CD1c-positive myeloid dendritic cell (primary cell): ENCODE measurements around the gene AKNA.

Experiments
- DNase-seq: peaks from one replicate; pipeline ENCODE4 v3.0.0-alpha.2; 2016; ENCODE audit errors: extremely low spot score

AKNA gene

GRCh38 chr9:114397219-114397847, 9.6 kb upstream of the AKNA start:
- no peak for DNase-seq

DNA sequence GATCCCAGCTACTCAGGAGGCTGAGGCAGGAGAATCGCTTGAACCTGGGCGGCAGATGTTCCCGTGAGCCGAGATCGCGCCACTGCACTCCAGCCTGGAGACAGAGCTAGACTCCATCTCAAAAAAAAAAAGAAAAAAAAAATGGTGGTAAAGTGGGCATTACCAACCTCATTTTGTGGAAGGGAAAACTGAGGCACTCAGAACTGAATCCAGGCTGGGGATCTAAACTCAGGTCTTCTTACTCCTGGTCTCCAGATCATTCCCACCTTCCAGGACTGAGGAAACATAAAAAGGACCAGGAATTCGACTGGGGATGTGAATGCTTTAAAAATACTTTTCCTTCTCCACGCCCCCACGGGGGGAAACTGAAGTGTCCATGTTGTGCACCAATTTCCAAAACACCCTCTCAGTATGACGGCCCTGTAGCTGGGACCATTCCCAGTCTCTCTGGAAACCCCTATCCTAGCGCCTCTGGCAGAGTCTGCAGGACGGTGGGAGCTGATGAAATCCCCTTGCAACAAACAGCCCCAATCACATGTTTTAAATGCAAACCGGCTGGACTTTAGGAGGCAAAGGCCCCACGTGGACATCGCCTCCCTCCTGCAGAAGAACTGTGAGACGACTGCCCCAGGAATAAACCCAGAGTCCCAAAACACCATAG, 8.9 kb upstream of the AKNA start:
- DNase-seq: no peak

GRCh38 chr9:114395768-114396167, 8.0 kb upstream of the AKNA start:
- no peak for DNase-seq

GRCh38 chr9:114395334-114395617, 7.5 kb upstream of the AKNA start:
- no peak for DNase-seq

GRCh38 chr9:114394523-114395333, 6.9 kb upstream of the AKNA start:
- DNase-seq: no peak

- DNase-seq: no peak
Measured at GRCh38 chr9:114392749-114393112, 4.9 kb upstream of the AKNA start.

GRCh38 chr9:114390952-114391351, 3.2 kb upstream of the AKNA start:
- DNase-seq: no peak

- no peak for DNase-seq
Measured at GRCh38 chr9:114389612-114390368, 2.0 kb upstream of the AKNA start.

DNA sequence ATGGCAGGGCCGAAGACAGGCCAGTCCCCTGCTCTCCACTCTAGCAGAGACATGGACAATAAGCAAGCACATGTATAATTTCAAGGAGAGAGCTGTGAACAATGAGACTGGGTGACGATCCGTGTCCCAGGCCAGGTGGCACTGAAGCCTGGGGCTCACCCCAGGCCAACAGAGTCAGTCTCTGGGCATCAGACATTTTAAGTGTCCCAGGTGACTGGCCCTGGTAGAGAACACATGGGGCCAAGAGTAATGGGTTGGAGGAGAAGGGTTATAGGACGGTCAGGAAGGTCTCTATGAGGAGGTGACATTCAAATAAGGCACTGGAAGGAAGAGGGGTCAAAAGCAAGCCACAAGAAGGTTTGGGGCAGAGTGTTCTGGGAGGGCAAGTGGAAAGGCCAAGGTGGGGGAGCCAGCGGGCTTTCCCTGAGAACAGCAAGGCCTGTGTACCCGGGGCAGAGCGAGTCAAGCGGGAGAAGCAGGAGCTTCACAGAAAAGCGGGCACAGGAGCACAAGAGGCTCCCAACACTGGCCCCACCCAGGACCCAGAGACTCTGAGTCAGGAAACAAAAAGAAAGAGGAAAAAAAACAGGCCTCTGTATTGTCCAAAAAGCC, 1.1 kb upstream of the AKNA start:
- DNase-seq: no peak

DNA sequence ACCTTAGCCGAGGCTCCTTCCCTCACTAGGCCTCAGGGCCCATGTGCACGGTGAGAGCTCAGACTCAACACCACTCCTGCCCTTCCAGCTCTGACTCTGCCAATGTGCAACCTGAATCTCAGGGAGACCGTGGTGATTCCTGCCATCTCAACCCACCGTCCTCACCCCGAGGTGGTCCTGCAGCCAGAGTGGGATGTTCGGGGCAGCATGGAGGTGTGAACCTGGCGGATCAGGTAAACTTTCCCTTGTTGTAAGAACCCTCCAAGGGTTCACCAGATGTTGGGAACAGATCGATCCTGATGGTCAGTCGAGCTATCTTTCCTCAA, 538 bp upstream of the AKNA start:
- DNase-seq: no peak

DNA sequence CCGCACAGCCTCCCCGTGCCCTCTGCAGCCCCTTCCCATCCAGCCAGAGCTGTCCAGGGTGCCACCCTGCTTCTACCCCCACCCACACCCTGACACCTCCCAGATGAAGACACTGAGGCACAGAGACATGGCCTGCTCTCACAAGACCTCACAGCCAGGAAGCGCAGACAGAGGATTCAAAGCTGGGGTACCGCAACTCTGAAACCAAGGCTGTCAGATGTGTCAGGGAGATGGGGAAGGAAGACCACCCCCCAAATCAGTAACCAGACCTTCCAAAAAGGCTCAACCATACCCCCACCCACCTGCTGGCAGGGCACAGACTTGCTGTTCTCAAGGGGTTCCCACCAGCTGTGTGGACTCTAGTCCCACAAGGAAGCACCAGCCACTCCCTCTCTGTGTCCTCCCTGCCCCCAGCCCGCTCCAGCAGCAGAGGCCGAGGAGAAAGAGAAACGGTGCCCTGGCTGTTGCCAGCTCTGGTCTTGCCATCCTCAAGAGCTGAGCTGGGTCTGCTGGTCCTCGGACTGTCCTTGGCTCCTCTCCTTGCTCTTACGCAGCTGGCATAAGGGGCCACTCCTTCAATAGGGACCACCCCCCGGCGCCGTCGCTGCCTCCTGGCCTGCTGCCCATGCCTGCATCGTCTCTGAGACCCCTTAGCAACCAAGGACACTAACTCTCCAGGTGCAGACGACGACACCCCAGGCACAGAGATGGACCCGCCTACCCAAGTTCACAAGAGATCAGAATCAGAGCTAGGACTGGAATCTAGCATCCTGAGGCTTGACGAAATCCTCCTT, 699 bp downstream of the AKNA start:
- peak; percentile 48 for DNase-seq

DNA sequence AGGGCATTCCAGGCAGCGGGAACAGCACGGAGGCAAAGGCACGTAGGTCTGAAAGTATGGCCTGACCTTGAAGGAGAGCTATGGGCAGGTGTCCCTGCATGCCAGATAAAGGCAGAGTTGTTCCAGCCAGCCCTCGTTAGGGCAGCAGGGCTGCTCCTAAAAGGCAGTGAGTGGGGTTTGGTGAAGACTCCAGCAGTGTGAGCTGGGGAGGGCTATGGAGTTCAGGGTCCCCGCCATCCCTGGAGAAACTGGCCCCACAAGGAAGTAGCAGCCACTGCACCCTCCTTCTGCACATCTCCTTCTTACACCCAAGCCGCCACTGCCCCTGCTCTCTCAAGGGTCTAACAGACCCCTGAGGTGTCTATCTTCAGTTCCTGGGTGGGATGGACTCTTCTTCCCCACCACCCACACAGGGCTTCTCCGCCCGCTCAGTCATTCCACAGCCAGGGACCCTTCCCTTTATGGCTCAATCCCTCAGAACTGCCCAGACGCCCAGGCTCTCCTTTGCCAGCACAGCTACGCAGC, 1.4 kb downstream of the AKNA start:
- peak; percentile 56 for DNase-seq

DNA sequence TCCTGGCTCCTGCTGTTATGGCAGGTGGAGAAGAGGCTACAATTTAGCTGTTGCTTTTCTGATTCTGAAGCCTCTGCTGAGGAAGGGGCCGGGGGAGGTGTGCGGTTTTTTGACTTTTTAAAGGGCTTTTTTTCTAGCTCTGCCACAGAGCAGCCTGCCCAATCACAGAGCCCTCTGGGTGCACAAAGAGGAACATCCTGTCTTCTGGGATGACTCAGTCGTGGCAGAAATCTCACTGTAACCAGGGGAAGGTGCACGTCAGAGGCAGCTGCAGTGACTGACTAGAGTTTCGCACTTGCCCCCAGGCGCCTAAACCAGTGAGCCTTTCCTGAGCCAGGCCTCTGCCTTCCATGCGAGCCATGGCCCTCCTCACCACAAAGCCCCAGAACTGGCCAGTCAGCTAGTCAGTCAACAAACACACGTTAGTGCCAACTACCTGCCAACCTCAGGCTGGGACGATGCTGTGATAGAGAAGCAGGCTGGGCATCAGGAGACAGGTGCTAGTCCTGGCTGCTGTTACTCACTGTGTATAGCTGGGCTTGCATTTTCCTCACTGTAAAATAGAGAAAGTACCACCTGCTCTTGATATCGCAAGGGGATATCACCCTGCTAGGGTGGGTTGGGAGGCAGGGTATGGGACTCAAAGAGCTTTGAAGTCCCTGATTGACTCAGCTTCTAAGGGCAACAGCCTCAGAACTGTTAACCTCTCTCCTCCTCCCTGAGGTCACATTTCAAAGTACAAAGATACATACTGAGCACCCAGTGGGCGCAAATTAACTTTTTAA, 2.2 kb downstream of the AKNA start:
- DNase-seq: peak; percentile 98

- no peak for DNase-seq
Measured at GRCh38 chr9:114384836-114385396, 2.9 kb downstream of the AKNA start.

GRCh38 chr9:114384341-114384740, 3.4 kb downstream of the AKNA start:
- no peak for DNase-seq

DNA sequence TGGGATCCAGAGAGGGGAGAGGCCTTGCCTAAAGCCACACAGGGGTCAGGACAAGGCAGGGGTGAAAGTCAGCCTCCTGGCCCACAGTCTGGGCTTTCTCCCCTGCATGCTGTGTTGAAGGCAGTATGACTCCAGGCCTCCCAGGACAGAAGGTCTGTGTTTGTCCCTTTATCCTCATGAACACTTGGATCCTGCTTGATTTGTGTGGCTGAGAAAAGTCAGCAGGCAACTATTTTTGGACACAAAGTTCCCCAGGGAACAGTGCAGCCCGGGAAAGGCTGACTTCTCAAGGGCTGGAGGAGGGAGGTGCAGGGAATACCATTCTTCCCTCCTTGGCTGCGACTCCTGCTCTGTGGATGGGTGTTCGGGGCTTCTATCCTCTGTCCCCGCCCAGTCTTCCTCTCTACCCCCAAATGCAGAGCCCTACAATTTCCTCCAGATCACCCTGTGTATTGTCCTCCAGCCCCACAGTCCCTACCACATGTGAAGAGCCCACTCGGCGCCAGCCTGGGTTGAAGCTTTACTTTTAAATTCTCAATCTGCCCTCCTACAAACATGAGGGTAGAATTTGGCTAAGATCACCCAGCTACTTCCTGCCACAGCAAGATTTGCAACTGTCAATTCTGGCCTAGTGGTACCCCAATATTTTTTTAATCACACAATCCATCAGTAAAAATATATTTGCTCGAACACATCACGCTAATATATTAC, 4.1 kb downstream of the AKNA start:
- no peak for DNase-seq

DNA sequence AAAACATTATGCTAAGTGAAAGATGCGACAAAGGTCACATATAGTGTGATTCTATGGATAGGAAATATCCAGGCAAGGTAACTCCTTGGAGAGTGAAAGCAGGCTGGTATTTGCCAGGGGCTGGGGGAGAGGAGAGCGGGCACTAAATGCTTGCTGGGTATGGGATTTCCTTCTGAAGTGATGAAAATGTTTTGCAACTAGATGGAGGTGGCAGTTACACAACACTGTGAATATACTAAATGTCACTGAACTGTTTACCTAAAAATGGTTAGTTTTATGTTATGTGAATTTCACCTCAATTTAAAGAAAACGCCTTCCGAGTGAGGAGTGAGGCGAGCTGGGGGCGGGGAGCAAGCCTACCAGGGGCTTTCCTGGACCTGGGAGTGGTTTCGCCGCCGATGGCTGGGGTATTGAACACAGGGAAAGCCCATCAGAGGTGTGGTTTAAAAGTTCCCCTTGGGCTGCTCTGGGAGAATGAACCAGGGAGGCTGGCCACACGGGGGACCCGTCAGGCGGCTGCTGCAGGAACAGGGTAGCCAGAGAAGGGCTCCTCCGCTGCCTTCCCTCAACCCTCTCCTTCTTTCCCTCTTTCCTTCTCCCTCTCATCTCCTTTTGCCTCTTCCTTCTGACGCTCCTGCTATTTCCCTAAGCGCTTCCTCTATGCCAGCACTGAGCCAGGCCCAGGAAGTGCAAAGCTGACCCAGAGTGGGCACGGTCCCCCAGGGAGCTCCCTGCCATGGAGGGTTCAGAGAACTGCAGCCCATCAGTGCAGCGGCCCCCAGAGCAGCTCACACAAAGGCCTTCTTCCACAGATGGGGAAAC, 4.9 kb downstream of the AKNA start:
- peak; percentile 54 for DNase-seq

- no peak for DNase-seq
Measured at GRCh38 chr9:114378883-114379282, 8.9 kb downstream of the AKNA start.

DNA sequence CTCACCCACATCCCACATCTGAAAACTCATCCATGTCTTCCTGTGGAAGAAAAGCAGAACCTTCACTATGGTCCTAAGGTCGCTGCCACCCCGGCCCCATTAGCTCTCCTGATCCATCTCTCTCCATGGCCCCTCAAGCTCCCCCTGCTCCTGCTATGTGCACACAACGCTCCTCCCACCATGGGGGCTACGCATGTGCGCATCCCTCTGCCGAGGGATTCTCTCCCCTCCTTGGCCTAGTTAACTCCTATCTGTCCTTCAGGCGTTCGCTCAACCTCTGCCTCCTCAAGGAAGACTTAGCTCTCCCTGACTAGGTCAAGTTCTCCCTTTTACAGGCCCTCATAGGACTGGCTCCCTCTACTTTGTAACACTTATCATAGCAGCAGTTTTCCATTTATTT, 9.8 kb downstream of the AKNA start:
- no peak for DNase-seq
